Measurements from ENCODE around the gene SCNN1B.
"Not testable (repeated sequence)": the region's sequence is repeated elsewhere in the genome, so short reads cannot be mapped to it uniquely, and the experiment has no call there.

Gene SCNN1B

GRCh38 chr16:23288726-23289512, 13.2 kb upstream of the SCNN1B start:
- no peak for DNase-seq (ENCODE audit: low read depth)

- DNase-seq (ENCODE audit: low read depth) = no peak
These were observed 11.7 kb upstream of the SCNN1B start for GRCh38 chr16:23290189-23291062.

- DNase-seq (ENCODE audit: low read depth) = no peak
These were observed 9.1 kb upstream of the SCNN1B start for GRCh38 chr16:23293016-23293415.

- DNase-seq (ENCODE audit: low read depth) = no peak
These were observed 7.8 kb upstream of the SCNN1B start for GRCh38 chr16:23294260-23294659.

- DNase-seq (ENCODE audit: low read depth) = no peak
These were observed 5.1 kb upstream of the SCNN1B start for GRCh38 chr16:23296994-23297393.

- no peak for DNase-seq (ENCODE audit: low read depth)
These were observed 3.7 kb upstream of the SCNN1B start for GRCh38 chr16:23298290-23298915.

- not testable (repeated sequence) for DNase-seq (ENCODE audit: low read depth)
These were observed 2.3 kb upstream of the SCNN1B start for GRCh38 chr16:23299815-23300214.

GRCh38 chr16:23301251-23302044, 654 bp upstream of the SCNN1B start:
- no peak for DNase-seq (ENCODE audit: low read depth)

GRCh38 chr16:23303685-23304084, 1.6 kb downstream of the SCNN1B start:
- DNase-seq (ENCODE audit: low read depth) = no peak

- no peak for DNase-seq (ENCODE audit: low read depth)
These were observed 2.5 kb downstream of the SCNN1B start for GRCh38 chr16:23304620-23305019.

- no peak for DNase-seq (ENCODE audit: low read depth)
These were observed 4.3 kb downstream of the SCNN1B start for GRCh38 chr16:23306199-23307100.

GRCh38 chr16:23310217-23310616, 8.1 kb downstream of the SCNN1B start:
- no peak for DNase-seq (ENCODE audit: low read depth)

GRCh38 chr16:23310744-23311143, 8.6 kb downstream of the SCNN1B start:
- DNase-seq (ENCODE audit: low read depth) = no peak

- no peak for DNase-seq (ENCODE audit: low read depth)
These were observed 14.1 kb downstream of the SCNN1B start for GRCh38 chr16:23316232-23316631.

- DNase-seq (ENCODE audit: low read depth) = no peak
These were observed 14.6 kb downstream of the SCNN1B start for GRCh38 chr16:23316634-23317265.

- no peak for DNase-seq (ENCODE audit: low read depth)
These were observed 15.2 kb downstream of the SCNN1B start for GRCh38 chr16:23317266-23317661.

- DNase-seq (ENCODE audit: low read depth) = no peak
These were observed 15.6 kb downstream of the SCNN1B start for GRCh38 chr16:23317751-23318150.

- no peak for DNase-seq (ENCODE audit: low read depth)
These were observed 16.5 kb downstream of the SCNN1B start for GRCh38 chr16:23318639-23319038.

- no peak for DNase-seq (ENCODE audit: low read depth)
These were observed 17.9 kb downstream of the SCNN1B start for GRCh38 chr16:23319861-23320615.

- no peak for DNase-seq (ENCODE audit: low read depth)
These were observed 18.6 kb downstream of the SCNN1B start for GRCh38 chr16:23320693-23321092.

Data from non-pigmented ciliary epithelial cell (primary cell).